Endodermal cell (in vitro differentiated cells): ENCODE results near the gene CCDC97. TPM values are rescaled to one million over a fixed set of nuclear protein-coding genes. Genes with fewer than 3 reads are reported as not detected.

ENCODE experiments used
- DNase-seq: peaks from one replicate; pipeline ENCODE4 v3.0.0-alpha.2; 2017
- H3K27ac ChIP-seq: 2 replicates; pipeline ENCODE4 v1.5.1; 2013; ENCODE audit warnings: mild to moderate bottlenecking, low read depth, low read length, moderate library complexity
- H3K27me3 ChIP-seq: 2 replicates; pipeline ENCODE4 v1.6.1; 2013; ENCODE audit warnings: mild to moderate bottlenecking, low read length, moderate library complexity; ENCODE audit not compliant: insufficient read depth, control insufficient read depth, poor library complexity, severe bottlenecking
- H3K36me3 ChIP-seq: 2 replicates; pipeline ENCODE4 v1.7.0; 2013; ENCODE audit warnings: mild to moderate bottlenecking, low read length, moderate library complexity; ENCODE audit not compliant: control insufficient read depth, insufficient read depth
- H3K4me1 ChIP-seq: one replicate; pipeline ENCODE4 v1.7.0; 2013; ENCODE audit warnings: low read length; ENCODE audit not compliant: control insufficient read depth, insufficient read depth
- H3K4me3 ChIP-seq: 2 replicates; pipeline ENCODE4 v1.5.1; 2013; ENCODE audit warnings: mild to moderate bottlenecking, low read length, moderate library complexity
- H3K9ac ChIP-seq: 2 replicates; pipeline ENCODE4 v1.6.1; 2013; ENCODE audit warnings: mild to moderate bottlenecking, low read length, moderate library complexity; ENCODE audit not compliant: poor library complexity, severe bottlenecking; ENCODE audit errors: extremely low read depth
- H3K9me3 ChIP-seq: 2 replicates; pipeline ENCODE4 v1.6.1; 2013; ENCODE audit warnings: mild to moderate bottlenecking, low read length, moderate library complexity; ENCODE audit not compliant: control insufficient read depth
- H3K27ac Mint-ChIP-seq: 2 replicates; pipeline ENCODE4 v1.8.0; 2020; ENCODE audit warnings: mixed read lengths
- H3K27me3 Mint-ChIP-seq: 2 replicates; pipeline ENCODE4 v1.8.0; 2021; ENCODE audit warnings: mild to moderate bottlenecking, mixed read lengths; ENCODE audit not compliant: insufficient read depth
- H3K36me3 Mint-ChIP-seq: 2 replicates; pipeline ENCODE4 v1.8.0; 2020; ENCODE audit warnings: low read depth, mixed read lengths
- H3K4me1 Mint-ChIP-seq: 2 replicates; pipeline ENCODE4 v1.8.0; 2020; ENCODE audit warnings: mixed read lengths
- H3K4me3 Mint-ChIP-seq: 2 replicates; pipeline ENCODE4 v1.8.0; 2020; ENCODE audit warnings: mild to moderate bottlenecking, moderate library complexity, mixed read lengths
- H3K9me3 Mint-ChIP-seq: 2 replicates; pipeline ENCODE4 v1.8.0; 2020; ENCODE audit warnings: mild to moderate bottlenecking, mixed read lengths
- WGBS, 2 experiments: methylation state at CpG; one replicate each; pipeline versions ENCODE4 v1.1.5 to v1.1.7; 2013; ENCODE audit warnings: missing lambda C conversion rate in 2 of 2, mixed read lengths in 1 of 2; ENCODE audit not compliant: insufficient coverage in 1 of 2, insufficient read length in 1 of 2; 5-methylcytosine and 5-hydroxymethylcytosine counted together
- total RNA-seq, 2 donors: library from RNA; stranded (reverse); fragmentation: NEBNext Ultra II Directional in 1 of 2; extraction: Animal tissue kit (Norgen Biotek cat#: 25700) in 1 of 2; gene quantifications; 2 replicates in 1 of 2; 3 replicates in 1 of 2; pipeline ENCODE4 v1.2.1, GENCODE V29; 2021
- TF ChIP-seq, protein P1 (sequence below): fragments of 200-600 bp; sonication (generic); conservative IDR thresholded peaks from 2 replicates; pipeline ENCODE4 v1.5.0; 2021; ENCODE audit warnings: antibody characterized with exemption, mild to moderate bottlenecking

CCDC97 gene
- total RNA-seq, 2 donors from 2014 or later, result 38.4 to 44.6 TPM

DNA sequence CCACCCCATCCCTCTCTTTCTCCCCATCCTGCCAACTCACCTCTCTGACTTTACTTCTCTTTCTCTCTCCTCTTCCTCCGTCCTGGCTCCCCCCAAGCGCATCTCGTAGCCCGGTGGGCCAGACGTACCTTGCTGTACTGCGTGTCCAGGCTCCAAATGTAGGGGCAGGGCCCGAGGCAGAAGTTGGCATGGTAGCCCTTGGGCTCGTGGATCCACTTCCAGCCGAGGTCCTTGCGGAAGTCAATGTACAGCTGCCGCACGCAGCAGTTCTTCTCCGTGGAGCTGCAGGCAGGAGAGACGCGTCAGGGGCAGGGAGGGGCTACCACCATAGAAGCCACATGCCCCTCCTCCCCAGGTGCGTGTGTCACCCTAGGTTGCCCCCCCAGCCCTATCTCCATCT lies 22.0 kb downstream of the CCDC97 start:
- no peaks in the 10 kb centered on the region for H3K4me1 ChIP-seq
- peaks cover 52% of the 10 kb centered on the region for H3K36me3 Mint-ChIP-seq
- H3K27me3 Mint-ChIP-seq, result no peaks in the 10 kb centered on the region
- H3K9me3 ChIP-seq, result no peaks in the 10 kb centered on the region
- H3K27ac Mint-ChIP-seq, result no peak overlapping the region
- no peaks in the 10 kb centered on the region for H3K9me3 Mint-ChIP-seq
- no peak overlapping the region for H3K27ac ChIP-seq
- WGBS, 2 experiments, result 91 to 92% methylated on average over 9 to 16 of the region's 16 CpGs
- no peak overlapping the region for H3K9ac ChIP-seq
- peaks cover 53% of the 10 kb centered on the region for H3K36me3 ChIP-seq
- H3K4me1 Mint-ChIP-seq, result peaks cover 14% of the 10 kb centered on the region
- DNase-seq, result no peak
- TF ChIP-seq, protein P1, sequence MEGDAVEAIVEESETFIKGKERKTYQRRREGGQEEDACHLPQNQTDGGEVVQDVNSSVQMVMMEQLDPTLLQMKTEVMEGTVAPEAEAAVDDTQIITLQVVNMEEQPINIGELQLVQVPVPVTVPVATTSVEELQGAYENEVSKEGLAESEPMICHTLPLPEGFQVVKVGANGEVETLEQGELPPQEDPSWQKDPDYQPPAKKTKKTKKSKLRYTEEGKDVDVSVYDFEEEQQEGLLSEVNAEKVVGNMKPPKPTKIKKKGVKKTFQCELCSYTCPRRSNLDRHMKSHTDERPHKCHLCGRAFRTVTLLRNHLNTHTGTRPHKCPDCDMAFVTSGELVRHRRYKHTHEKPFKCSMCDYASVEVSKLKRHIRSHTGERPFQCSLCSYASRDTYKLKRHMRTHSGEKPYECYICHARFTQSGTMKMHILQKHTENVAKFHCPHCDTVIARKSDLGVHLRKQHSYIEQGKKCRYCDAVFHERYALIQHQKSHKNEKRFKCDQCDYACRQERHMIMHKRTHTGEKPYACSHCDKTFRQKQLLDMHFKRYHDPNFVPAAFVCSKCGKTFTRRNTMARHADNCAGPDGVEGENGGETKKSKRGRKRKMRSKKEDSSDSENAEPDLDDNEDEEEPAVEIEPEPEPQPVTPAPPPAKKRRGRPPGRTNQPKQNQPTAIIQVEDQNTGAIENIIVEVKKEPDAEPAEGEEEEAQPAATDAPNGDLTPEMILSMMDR, result no peak
- no peak overlapping the region for H3K4me3 ChIP-seq
- H3K27me3 ChIP-seq, result no peaks in the 10 kb centered on the region
- no peak overlapping the region for H3K4me3 Mint-ChIP-seq

DNA sequence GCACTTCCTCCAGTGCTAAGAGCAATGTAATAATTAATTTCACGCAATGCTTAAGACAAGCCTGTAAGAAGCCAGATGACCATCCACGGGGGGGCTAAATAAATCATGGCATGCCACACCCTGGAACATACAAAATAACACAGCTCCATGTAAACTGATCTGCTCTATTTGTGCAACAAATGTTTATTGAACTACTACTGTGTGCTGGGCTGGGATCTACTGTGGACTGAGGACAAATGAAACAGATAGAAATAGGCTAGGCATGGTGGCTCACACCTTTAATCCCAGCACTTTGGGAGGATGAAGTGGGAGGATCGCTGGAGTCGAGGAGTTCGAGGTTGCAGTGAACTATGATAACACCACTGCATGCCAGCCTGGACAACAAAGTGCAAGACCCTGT lies 22.5 kb downstream of the CCDC97 start:
- Mint-ChIP-seq H3K4me3 (no peak overlapping the region), H3K9me3 (no peaks in the 10 kb centered on the region), H3K27me3 (no peaks in the 10 kb centered on the region), H3K4me1 (peaks cover 11% of the 10 kb centered on the region), H3K27ac (no peak overlapping the region), H3K36me3 (peaks cover 53% of the 10 kb centered on the region)
- TF ChIP-seq, protein P1, result no peak
- DNase-seq, result no peak
- H3K9ac ChIP-seq, result no peak overlapping the region
- no peaks in the 10 kb centered on the region for H3K9me3 ChIP-seq
- no peak overlapping the region for H3K4me3 ChIP-seq
- H3K36me3 ChIP-seq, result peaks cover 56% of the 10 kb centered on the region
- no peak overlapping the region for H3K27ac ChIP-seq
- no peaks in the 10 kb centered on the region for H3K27me3 ChIP-seq
- WGBS, 2 experiments, result 94 to 95% methylated on average over 4 to 5 of the region's 5 CpGs
- no peaks in the 10 kb centered on the region for H3K4me1 ChIP-seq

GRCh38 chr19:41334793-41335192 lies 24.8 kb downstream of the CCDC97 start:
- Mint-ChIP-seq H3K4me1 (no peaks in the 10 kb centered on the region), H3K9me3 (no peaks in the 10 kb centered on the region), H3K36me3 (peaks cover 47% of the 10 kb centered on the region), H3K4me3 (no peak overlapping the region), H3K27me3 (no peaks in the 10 kb centered on the region), H3K27ac (no peak overlapping the region)
- H3K9ac ChIP-seq, result no peak overlapping the region
- no peaks in the 10 kb centered on the region for H3K27me3 ChIP-seq
- WGBS, 2 experiments, result 93 to 94% methylated on average over 2 to 5 of the region's 5 CpGs
- no peak for DNase-seq
- no peaks in the 10 kb centered on the region for H3K4me1 ChIP-seq
- H3K9me3 ChIP-seq, result no peaks in the 10 kb centered on the region
- TF ChIP-seq, protein P1, result no peak
- no peak overlapping the region for H3K27ac ChIP-seq
- H3K36me3 ChIP-seq, result peaks cover 51% of the 10 kb centered on the region
- no peak overlapping the region for H3K4me3 ChIP-seq
